ENCODE measurements around the gene PCF11.

DNA sequence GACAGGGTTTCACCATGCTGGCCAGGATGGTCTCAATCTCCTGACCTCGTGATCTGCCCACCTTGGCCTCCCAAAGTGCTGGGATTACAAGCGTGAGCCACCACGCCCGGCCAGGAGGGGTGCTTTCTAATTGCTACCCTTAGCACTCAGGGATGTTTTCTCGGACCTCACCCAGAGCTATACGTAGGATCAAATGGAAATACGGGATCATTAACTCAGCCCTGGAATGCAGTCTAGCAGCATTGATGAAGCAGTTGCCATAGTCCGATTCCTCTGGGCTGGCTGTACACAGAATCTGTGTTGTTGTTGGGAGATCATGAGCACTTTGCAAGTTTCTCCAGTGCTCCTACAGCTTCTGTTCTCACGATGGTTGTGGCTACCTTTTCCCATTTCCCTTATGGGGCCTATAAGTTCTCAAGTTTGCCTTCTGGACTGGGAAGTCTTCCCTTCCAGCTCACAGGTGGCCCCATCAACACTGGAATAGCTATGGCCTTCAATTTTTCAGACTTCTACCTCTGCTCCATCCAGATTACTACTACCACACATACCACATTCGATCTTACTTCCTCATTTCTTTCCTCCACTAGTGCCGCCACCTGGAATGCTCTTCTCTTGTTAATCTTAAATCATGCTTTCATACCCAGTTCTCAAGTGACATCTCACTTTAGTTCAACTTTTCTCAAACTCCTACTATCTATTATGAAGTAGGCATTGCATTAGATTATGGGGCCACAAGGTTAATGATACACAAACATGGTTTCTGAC, 16.1 kb upstream of the PCF11 start:
- no peak for TF ChIP-seq POLR2A (IDR thresholded peaks at IDR 0.05)
- TF ChIP-seq, protein P1, sequence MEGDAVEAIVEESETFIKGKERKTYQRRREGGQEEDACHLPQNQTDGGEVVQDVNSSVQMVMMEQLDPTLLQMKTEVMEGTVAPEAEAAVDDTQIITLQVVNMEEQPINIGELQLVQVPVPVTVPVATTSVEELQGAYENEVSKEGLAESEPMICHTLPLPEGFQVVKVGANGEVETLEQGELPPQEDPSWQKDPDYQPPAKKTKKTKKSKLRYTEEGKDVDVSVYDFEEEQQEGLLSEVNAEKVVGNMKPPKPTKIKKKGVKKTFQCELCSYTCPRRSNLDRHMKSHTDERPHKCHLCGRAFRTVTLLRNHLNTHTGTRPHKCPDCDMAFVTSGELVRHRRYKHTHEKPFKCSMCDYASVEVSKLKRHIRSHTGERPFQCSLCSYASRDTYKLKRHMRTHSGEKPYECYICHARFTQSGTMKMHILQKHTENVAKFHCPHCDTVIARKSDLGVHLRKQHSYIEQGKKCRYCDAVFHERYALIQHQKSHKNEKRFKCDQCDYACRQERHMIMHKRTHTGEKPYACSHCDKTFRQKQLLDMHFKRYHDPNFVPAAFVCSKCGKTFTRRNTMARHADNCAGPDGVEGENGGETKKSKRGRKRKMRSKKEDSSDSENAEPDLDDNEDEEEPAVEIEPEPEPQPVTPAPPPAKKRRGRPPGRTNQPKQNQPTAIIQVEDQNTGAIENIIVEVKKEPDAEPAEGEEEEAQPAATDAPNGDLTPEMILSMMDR (IDR thresholded peaks at IDR 0.05) = no peak
